ENCODE data around the gene ITGAE. TPM values are rescaled to one million over a fixed set of nuclear protein-coding genes. Genes with fewer than 3 reads are reported as not detected.

Gene ITGAE
- total RNA-seq, 1 donor from 2014 or later = 47.5 TPM

DNA sequence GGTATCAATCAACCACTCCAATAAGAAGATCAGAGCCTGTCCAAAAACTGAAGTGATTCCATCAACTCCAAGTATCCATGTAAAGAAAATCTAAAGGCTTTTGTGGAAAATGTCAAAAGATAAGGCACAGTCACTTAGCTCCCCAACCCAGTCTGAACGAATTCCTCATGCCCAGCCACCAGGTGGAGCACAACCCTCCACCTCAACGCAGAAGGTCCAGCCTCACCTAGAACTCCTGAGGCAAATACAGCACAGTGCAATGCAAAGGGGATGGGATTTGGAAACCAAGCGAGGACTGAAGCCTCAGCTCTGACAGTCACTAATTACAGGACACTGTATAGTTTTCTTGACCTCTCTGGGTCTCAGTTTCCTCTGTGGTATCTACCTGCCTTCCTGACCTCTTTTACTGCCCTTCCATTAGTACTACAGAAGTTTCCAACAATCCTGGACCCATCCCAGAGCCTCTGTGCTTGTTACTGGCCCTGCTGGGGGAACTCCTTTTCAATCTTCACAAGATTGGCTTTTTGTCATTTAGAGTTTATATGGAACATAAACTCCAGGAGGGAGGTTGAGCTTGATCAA, 43.0 kb upstream of the ITGAE start:
- no peaks in the 10 kb centered on the region for H3F3A ChIP-seq (ENCODE audit: low read depth)
- Mint-ChIP-seq H3K4me1 (peaks cover 17% of the 10 kb centered on the region), H3K27me3 (ENCODE audit: insufficient read depth, low read depth) (peaks cover 2% of the 10 kb centered on the region), H3K27ac (no peak overlapping the region), H3K4me3 (peak overlapping the region; percentile 98), H3K9me3 (no peaks in the 10 kb centered on the region), H3K36me3 (peaks cover 17% of the 10 kb centered on the region)
- no peaks in the 10 kb centered on the region for H3K36me3 ChIP-seq
- H3K4me3 ChIP-seq = no peak overlapping the region
- no peak for TF ChIP-seq EZH2phosphoT487 (IDR thresholded peaks at IDR 0.05)
- no peak for TF ChIP-seq EZH2 (IDR thresholded peaks at IDR 0.05)
- TF ChIP-seq, protein P1, sequence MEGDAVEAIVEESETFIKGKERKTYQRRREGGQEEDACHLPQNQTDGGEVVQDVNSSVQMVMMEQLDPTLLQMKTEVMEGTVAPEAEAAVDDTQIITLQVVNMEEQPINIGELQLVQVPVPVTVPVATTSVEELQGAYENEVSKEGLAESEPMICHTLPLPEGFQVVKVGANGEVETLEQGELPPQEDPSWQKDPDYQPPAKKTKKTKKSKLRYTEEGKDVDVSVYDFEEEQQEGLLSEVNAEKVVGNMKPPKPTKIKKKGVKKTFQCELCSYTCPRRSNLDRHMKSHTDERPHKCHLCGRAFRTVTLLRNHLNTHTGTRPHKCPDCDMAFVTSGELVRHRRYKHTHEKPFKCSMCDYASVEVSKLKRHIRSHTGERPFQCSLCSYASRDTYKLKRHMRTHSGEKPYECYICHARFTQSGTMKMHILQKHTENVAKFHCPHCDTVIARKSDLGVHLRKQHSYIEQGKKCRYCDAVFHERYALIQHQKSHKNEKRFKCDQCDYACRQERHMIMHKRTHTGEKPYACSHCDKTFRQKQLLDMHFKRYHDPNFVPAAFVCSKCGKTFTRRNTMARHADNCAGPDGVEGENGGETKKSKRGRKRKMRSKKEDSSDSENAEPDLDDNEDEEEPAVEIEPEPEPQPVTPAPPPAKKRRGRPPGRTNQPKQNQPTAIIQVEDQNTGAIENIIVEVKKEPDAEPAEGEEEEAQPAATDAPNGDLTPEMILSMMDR (IDR thresholded peaks at IDR 0.05) = peak; percentile 69
- H3K27ac ChIP-seq = no peak overlapping the region
- DNase-seq (ENCODE audit: low spot score) = peak; percentile 58
- no peak overlapping the region for H3K9ac ChIP-seq
- H3K4me2 ChIP-seq = no peak overlapping the region
- no peak overlapping the region for H2AFZ ChIP-seq (replicated peaks)
- no peaks in the 10 kb centered on the region for H3K9me3 ChIP-seq (ENCODE audit: low read depth)
- H3K27me3 ChIP-seq = no peaks in the 10 kb centered on the region
- peaks cover 43% of the 10 kb centered on the region for H4K20me1 ChIP-seq (ENCODE audit: low read depth)
- H3K79me2 ChIP-seq (ENCODE audit: low read depth) = peaks cover 68% of the 10 kb centered on the region
- peaks cover 12% of the 10 kb centered on the region for H3K4me1 ChIP-seq

DNA sequence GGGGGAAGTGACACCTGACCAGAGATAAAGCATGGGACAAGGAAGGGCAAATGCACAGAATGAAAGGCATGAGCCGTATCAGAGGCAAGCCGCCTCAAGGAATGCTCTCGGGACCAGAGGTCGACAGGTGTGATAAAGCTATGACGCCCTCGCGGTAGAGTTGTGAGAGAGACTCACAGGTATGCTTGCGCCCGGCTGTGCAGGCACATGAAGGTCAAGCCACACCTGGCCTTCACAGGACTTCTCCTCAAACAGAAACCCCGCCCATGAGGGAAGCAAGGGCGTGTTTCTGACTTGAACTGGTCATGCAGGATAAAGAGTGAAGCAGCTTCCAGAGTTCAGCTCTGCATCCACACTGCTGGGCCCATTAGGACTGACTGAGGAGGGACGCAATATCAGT, 37.2 kb upstream of the ITGAE start:
- Mint-ChIP-seq H3K4me3 (no peak overlapping the region), H3K27me3 (ENCODE audit: insufficient read depth, low read depth) (no peaks in the 10 kb centered on the region), H3K9me3 (no peaks in the 10 kb centered on the region), H3K4me1 (no peaks in the 10 kb centered on the region), H3K36me3 (peaks cover 35% of the 10 kb centered on the region), H3K27ac (no peak overlapping the region)
- DNase-seq (ENCODE audit: low spot score) = no peak
- Histone ChIP-seq H3K36me3 (no peaks in the 10 kb centered on the region), H2AFZ (replicated peaks) (no peak overlapping the region), H3K4me1 (no peaks in the 10 kb centered on the region), H3K27ac (no peak overlapping the region), H3F3A (ENCODE audit: low read depth) (no peaks in the 10 kb centered on the region), H3K79me2 (ENCODE audit: low read depth) (peaks cover 90% of the 10 kb centered on the region), H3K9ac (no peak overlapping the region), H3K4me3 (no peak overlapping the region), H3K27me3 (no peaks in the 10 kb centered on the region), H4K20me1 (ENCODE audit: low read depth) (peaks cover 57% of the 10 kb centered on the region), H3K4me2 (no peak overlapping the region), H3K9me3 (ENCODE audit: low read depth) (no peaks in the 10 kb centered on the region)
- TF ChIP-seq EZH2 (IDR thresholded peaks at IDR 0.05) (no peak), EZH2phosphoT487 (IDR thresholded peaks at IDR 0.05) (no peak)
- TF ChIP-seq, protein P1 (IDR thresholded peaks at IDR 0.05) = no peak

DNA sequence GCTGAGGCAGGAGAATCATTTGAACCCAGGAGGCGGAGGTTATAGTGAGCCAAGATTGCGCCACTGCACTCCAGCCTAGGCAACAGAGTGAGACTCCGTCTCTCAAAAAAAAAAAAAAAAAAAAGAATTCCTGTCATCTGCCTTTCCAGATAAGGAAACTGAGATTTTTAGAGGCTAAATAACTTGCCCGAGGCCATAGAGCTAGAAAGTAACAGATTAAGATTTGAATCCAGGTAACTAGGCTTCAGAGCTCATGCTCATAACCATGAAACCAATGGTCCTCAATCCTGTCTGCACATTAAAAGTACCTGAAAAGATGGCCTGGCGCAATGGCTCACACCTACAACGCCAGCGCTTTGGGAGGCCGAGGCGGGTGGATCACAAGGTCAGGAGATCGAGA, 35.6 kb upstream of the ITGAE start:
- Histone ChIP-seq H3K79me2 (ENCODE audit: low read depth) (peaks cover 77% of the 10 kb centered on the region), H3K4me2 (no peak overlapping the region), H3K9me3 (ENCODE audit: low read depth) (no peaks in the 10 kb centered on the region), H3K27me3 (no peaks in the 10 kb centered on the region), H3K4me1 (no peaks in the 10 kb centered on the region), H3K36me3 (no peaks in the 10 kb centered on the region), H3F3A (ENCODE audit: low read depth) (no peaks in the 10 kb centered on the region), H3K27ac (no peak overlapping the region), H2AFZ (replicated peaks) (no peak overlapping the region), H3K4me3 (no peak overlapping the region), H3K9ac (no peak overlapping the region), H4K20me1 (ENCODE audit: low read depth) (peaks cover 49% of the 10 kb centered on the region)
- Mint-ChIP-seq H3K27me3 (ENCODE audit: insufficient read depth, low read depth) (no peaks in the 10 kb centered on the region), H3K4me1 (no peaks in the 10 kb centered on the region), H3K4me3 (no peak overlapping the region), H3K27ac (no peak overlapping the region), H3K36me3 (peaks cover 36% of the 10 kb centered on the region), H3K9me3 (no peaks in the 10 kb centered on the region)
- DNase-seq (ENCODE audit: low spot score) = no peak
- TF ChIP-seq EZH2phosphoT487 (IDR thresholded peaks at IDR 0.05) (no peak), EZH2 (IDR thresholded peaks at IDR 0.05) (no peak)
- TF ChIP-seq, protein P1 (IDR thresholded peaks at IDR 0.05) = no peak
